LNCaP clone FGC (cell line): ENCODE data around the gene MAPKAP1.
A peak's percentile ranks its signal among the peaks of the same experiment; 100 is the strongest.

ENCODE experiments used
- DNase-seq: peaks from one replicate; pipeline ENCODE4 v3.0.0-alpha.2; 2011; ENCODE audit warnings: low read depth
- H3K4me3 ChIP-seq: 2 replicates; pipeline ENCODE4 v1.5.1; 2011; ENCODE audit warnings: mild to moderate bottlenecking, low read depth, low read length, control low read depth
- CTCF ChIP-seq: IDR thresholded peaks from 2 replicates; pipeline ENCODE4 v1.5.1; 2012; ENCODE audit warnings: mild to moderate bottlenecking; ENCODE audit not compliant: control insufficient read depth, insufficient read depth; ENCODE audit errors: extremely low read depth

MAPKAP1 gene

GRCh38 chr9:125513303-125513667 is 193.7 kb downstream of the MAPKAP1 start:
- no peak for TF ChIP-seq CTCF
- no peak overlapping the region for H3K4me3 ChIP-seq
- DNase-seq: no peak

- DNase-seq: peak; percentile 99
- H3K4me3 ChIP-seq: peak overlapping the region; percentile 33
- no peak for TF ChIP-seq CTCF
These were observed 195.0 kb downstream of the MAPKAP1 start for GRCh38 chr9:125511789-125512660.

GRCh38 chr9:125510980-125511379 is 196.0 kb downstream of the MAPKAP1 start:
- no peak for TF ChIP-seq CTCF
- no peak overlapping the region for H3K4me3 ChIP-seq
- no peak for DNase-seq

- no peak overlapping the region for H3K4me3 ChIP-seq
- DNase-seq: no peak
- no peak for TF ChIP-seq CTCF
These were observed 197.5 kb downstream of the MAPKAP1 start for GRCh38 chr9:125509476-125509875.

- DNase-seq: no peak
- TF ChIP-seq CTCF: no peak
These were observed 198.8 kb downstream of the MAPKAP1 start for GRCh38 chr9:125508249-125508648.

GRCh38 chr9:125507226-125507625 is 199.8 kb downstream of the MAPKAP1 start:
- no peak for TF ChIP-seq CTCF

More at GRCh38 chr9:125508249-125508648, 198.8 kb downstream of the MAPKAP1 start:
- no peak overlapping the region for H3K4me3 ChIP-seq

More at GRCh38 chr9:125507226-125507625, 199.8 kb downstream of the MAPKAP1 start:
- DNase-seq: no peak
- no peak overlapping the region for H3K4me3 ChIP-seq
